GM18868 (cell line): ENCODE data around the gene ATP6V0D1.

Experiments
- ATAC-seq: cut with Tn5 transposase; IDR thresholded peaks from one replicate; pipeline ENCODE4 v1.9.1; 2021; ENCODE audit warnings: mild to moderate bottlenecking, moderate library complexity; ENCODE audit not compliant: unreplicated experiment

The ATP6V0D1 gene

DNA sequence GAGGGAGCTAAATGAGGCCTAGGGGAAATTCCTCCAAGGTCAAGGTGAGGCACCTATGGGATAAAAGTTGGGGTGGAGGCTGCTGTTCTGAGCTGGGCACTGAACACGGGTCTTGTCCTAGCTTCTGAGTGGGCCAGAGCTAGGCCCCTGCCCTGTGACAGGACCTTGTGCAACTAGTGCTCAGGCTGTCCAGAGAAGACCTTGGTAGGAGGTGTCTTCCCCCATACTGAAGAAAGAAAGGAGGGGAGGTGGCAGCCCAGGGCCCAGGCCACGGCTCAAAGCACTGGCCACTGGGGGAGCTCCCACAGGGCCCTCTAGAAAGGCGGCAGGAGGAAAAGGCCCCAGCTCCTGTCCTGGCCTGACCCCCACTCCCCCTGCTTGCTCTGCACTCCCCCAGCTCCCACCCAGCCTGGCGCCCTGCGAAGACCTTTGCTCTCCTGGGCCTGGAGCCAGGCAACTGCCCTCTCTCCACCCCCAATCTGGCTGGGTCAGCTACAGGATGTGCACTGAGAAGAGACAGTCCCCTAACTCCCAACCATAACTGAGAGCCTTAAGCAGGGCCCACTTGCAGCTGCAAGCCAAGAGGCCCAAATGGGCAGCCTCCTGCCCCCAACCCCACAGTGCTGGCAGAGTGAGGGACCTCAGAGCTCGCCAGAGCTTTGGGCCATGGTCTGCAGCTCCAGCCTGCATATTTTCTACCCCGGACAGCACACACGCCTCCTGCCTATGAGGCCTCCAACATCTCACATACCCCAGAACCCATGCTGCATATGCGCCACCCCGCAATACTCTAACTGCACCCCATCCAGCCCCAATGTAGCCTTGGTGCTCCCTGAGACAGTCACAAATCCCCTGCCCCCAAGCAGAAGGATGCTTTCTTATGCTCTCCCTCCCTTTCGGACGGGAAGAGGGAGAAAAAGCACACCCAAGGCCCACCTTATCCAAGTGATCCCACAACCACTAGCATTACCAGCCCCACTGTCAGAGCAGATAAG lies 34.7 kb downstream of the ATP6V0D1 start:
- no peak for ATAC-seq

DNA sequence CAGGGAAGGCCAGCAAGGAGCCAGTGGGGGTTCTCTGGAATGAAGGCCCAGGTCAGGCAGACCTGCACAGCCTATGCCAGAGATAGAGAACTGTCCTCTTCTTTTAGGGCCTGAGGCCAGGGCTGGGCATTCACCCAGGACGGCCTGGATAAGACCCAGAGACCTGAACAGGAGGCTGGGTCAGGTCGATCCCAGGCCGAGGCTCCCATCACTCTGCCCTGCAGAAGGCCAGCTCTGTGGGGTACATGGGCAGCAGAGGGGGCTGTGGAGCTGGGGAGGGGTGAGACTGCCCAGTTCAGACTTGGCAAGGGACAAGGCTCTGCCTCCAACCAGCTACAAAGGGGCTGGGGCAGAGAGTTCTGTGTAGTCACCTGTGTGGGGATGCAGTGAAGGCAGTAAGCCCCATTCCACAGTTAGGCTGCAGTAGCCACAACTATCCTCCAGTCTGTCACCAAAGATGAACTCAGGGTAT lies 35.5 kb downstream of the ATP6V0D1 start:
- ATAC-seq: no peak

GRCh38 chr16:67445126-67445426 lies 35.9 kb downstream of the ATP6V0D1 start:
- no peak for ATAC-seq

DNA sequence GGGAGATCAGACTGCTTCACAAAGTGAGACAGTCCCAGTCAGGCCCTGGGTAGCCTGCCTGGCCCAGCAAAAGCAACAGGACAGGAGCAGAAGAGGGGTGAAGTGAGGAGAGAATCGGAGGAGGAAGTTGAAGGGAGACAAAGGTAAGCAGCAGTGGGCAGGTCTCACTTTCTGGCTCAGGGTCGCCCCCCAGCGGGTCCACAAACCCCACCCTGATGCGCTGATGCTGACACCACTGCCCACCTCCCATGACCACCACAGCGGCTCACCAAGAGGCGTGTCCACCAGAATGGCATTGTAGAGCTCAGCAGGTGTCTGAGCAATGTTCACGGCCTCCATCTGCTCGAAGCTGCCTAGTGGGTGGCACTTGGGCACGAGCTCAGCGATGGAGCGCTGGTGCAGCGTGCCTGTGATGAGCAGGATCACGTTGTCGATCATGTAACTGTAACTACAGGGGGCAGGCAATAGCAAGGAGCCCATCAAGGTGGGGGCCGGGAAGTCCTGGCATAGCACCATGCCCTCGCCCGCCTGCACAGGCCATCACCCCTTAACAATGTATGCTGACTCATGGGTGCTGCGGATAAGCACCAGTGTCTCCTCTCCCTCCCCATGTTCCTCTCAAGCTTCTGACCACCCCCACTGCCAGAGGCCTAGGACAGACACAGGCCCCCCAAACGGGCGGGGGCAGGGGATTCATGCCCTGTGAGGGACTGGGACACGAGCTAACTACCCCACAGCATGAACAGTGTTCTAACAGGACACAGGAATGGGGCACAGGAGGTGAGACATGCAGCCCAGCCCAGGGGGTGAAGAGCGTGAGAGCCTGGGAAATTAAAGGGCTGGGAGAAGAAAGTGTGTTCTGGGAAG lies 36.5 kb downstream of the ATP6V0D1 start:
- no peak for ATAC-seq

DNA sequence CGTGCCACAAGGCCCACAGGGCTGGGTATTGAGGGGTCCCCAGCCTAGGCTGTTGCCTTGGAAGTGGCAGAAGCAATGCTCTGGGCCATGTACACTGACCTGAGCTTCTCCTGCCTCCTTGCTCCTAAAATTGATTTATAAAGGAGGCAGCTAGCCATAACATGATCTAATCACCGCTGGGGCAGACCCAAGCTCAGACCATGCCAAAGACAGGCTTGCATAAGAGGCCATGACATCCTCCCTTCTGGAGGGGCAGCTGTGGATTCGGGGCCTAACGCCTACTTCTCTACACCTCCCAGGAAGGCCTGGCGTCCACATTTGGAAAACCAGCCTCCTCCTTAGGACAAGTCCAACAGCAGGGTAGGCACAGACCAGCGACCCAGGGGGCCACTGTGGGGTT lies 37.7 kb downstream of the ATP6V0D1 start:
- ATAC-seq: no peak

DNA sequence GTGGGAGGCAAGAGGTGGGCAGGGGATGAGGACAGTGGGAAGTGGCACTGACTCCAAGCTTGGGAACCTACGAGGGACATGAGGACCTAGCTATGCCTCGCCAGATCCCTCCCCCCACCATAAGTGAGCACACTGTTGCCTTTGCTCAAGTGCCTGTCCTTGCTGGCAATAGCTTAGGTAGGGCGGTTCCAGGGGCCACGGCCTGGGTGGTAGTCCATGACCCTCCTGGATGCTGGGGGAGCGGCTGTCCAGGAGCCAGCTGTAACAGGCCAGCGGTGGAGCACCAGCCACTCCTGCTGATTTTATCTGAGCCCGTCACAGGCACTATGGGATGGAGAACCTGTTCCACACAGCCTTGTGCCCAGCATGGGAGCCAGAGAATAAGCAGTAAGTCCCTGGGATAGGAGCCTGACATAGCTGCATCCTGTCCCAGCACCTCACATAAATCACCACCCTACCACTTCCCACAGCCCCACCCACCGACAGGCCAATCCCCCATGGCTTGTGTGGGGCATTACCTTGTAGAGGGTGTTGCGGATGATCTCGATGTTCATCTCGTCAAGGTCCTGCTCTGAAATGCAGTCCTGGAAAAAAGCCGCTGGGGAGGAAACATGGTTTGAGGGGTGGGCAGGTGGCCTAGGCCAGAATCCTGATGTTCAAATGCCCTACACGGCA lies 38.2 kb downstream of the ATP6V0D1 start:
- ATAC-seq: no peak

DNA sequence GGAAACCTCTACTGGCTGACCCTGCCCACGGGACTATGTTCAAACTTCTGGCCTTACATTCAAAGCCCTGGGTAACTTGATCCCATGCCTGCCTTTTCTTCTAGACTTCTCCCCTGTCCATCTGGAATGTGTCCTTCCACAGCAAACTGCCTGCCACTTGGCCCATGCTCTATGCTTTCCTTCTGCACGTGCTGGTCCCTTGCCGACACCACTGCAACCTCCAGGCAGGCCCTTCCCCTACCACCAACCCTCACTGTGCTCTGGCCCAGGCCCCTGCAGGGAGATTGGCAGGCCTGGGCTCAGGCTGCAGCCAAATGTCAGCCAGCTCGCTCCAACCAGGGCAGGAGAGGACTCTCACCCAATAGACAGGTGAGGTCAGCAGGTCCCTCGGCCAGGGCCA lies 39.0 kb downstream of the ATP6V0D1 start:
- no peak for ATAC-seq

DNA sequence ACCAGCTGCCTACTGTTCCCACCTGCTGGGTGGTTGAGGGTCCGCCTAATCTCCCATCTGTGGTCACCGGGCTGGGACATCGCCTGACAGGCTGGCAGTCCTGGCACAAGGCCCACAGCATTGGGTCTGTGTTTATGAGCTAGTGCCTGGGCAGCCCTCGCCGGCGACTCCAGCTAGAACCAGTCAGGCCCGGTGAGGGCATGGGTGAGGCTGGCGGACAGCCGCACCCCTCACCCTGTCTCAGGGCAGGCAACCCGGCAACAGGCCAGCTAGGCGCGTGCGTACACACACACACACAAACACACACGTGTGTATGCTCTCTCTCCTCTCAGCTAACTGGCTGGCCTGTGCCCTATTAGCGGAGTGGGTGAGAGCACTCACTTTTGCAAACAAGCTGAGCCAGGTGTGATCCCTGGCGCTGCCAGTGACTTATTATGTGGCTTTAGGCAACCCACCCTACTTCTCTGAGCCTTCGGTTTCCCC lies 39.6 kb downstream of the ATP6V0D1 start:
- ATAC-seq: no peak

DNA sequence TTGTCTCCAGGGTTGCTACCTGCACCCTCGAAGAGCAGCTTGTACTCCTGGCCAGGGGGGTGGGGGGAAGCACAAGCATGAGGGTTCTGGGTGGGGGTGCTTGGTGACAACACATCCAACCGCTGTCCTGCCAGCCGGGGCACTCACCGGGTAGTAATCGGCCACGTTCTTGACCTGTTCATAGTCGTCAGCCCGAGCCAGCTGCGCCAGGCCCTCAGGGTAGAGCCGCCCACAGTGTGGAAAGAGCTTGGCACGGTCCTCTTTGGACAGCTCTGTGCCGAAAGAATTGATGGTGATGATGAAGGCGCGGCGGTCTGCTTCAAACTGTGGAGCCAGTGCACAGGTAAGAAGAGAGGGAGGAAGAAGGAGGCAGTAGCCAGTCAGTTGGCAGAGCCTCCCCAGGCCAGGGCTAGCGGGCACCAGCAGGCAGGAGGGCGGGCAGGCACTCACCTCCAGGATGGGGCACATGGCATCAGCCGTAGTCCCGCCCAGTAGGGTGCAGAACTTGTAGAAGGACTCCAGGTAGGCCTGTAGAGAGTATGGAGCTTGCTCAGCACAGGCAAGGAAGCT lies 42.0 kb downstream of the ATP6V0D1 start:
- no peak for ATAC-seq

DNA sequence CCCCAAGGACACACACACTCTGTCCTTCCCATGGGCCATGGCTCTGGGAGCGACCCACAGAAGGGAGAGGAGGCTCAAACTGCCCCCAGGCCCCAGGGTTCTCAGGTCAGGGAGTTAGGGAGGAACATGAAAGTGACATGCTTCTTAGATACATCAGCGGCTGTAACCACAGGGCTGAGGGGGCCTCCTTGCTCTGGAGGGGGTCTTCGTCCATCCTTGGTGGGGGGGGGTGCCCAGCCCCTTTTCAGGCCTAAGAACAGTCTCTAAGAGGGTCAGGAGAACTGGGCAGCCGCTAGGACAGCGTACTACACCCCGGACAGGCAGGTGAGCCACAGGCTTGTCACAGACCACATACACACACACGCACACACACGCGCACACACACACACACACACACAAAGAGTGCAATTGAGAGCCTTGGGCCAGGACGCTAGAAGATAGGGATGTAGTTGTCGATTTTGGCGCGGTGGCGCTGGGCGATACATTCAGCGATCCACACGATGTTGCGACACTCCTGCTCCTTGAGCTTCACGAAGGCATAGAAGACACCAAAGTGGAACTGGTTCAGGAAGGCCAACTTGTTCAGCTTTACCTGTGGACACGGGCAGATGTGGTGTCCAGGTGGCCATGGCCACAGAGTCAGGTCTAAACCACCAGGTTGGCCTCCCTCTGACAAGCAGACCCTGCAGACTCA lies 42.7 kb downstream of the ATP6V0D1 start:
- ATAC-seq: no peak

DNA sequence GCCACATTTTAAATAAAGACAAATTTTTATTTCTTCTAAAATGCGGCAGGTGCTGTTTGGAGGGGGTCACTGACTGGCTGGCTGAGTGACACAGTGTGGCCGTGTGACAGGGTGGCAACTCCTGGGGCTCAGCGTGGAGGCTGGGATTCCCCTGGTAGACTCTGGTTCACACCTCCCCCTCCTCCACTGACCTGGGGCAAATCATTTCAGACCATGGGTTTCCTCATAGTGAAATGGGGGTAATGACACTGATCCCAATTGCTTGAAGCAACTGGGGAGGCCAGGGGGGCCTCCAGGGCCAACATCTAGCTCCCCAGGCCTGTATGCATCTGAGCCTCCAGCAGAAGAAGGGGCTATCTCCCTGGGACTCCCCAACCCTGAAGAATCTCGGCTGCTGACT lies 43.4 kb downstream of the ATP6V0D1 start:
- ATAC-seq: no peak

DNA sequence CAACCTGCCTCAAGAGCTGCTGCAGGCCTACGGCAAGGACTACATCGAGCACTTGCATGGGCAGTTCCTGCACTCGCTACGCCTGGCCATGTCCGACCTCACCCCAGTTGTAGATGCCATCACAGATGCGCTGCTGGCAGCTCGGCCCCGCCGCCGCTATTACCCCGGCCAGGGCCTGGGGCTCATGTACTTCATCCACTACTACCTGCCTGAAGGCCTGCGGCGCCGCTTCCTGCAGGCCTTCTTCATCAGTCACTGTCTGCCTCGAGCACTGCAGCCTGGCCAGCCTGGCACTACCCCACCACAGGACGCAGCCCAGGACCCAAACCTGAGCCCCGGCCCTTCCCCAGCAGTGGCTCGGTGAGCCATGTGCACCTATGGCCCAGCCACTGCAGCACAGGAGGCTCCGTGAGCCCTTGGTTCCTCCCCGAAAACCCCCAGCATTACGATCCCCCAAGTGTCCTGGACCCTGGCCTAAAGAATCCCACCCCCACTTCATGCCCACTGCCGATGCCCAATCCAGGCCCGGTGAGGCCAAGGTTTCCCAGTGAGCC lies 44.2 kb downstream of the ATP6V0D1 start:
- no peak for ATAC-seq

DNA sequence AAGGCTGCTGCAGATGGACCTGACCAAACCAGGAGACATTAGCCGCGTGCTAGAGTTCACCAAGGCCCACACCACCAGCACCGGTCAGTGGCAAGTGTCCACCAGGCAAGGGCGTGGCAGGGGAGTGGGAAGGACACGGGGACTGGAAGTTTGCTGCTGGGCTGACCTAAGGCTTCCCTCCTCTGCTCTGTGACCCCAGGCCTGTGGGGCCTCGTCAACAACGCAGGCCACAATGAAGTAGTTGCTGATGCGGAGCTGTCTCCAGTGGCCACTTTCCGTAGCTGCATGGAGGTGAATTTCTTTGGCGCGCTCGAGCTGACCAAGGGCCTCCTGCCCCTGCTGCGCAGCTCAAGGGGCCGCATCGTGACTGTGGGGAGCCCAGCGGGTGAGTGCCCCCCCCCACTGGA lies 45.2 kb downstream of the ATP6V0D1 start:
- no peak for ATAC-seq

- no peak for ATAC-seq
These were observed 47.7 kb downstream of the ATP6V0D1 start for GRCh38 chr16:67433131-67433719.

- ATAC-seq: no peak
These were observed 48.5 kb downstream of the ATP6V0D1 start for GRCh38 chr16:67432506-67432890.

GRCh38 chr16:67431775-67432505 lies 49.0 kb downstream of the ATP6V0D1 start:
- no peak for ATAC-seq

- ATAC-seq: no peak
These were observed 49.8 kb downstream of the ATP6V0D1 start, which contains the start of gene HSD11B2 for GRCh38 chr16:67430977-67431774. TSS of gene HSD11B2 (plus strand) at chr16:67431121. CDS start at chr16:67431249, 128 bp downstream.

DNA sequence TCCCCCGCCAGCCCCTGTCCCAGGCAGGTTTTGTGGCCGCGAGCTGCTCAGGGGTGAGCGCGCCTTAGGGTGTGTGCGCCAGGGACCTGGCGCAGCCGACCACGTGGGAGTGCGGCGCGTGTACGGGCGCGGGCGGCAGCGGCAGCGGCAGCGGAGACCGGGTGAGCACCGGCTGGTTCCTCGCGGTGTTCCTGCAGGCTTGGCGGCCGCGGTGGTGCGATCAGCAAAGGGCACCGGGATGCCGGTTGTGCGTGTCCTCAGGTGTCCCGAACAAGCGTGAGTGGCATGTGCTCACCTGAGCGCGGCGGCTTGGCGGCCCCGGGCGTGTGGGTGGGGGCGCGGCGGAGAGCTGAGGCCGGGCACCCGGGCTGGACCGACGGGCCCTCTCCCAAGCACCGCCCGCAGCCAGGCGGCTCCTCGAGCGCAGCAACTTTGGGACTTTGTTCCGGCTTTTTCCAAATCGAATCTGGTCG lies 50.4 kb downstream of the ATP6V0D1 start:
- ATAC-seq: no peak
